ENCODE data around the gene SLC12A4. TPM values are rescaled to one million over a fixed set of nuclear protein-coding genes. Genes with fewer than 3 reads are reported as not detected.
"Not testable (repeated sequence)": the region's sequence is repeated elsewhere in the genome, so short reads cannot be mapped to it uniquely, and the experiment has no call there.

The SLC12A4 gene
- 36.0 and 36.8 TPM in 2 replicates for total RNA-seq
- long read RNA-seq, full-length matches to known transcripts: 3 of 9 reads
- long read RNA-seq, partial matches to known transcripts: 5 of 9 reads
- long read RNA-seq, other reads (novel, unspliced or antisense): 1 of 9 reads

GRCh38 chr16:67968400-67969253 lies at the start of gene SLC12A4:
SLC12A4 (minus strand) TSS chr16:67968637; CDS start chr16:67968553, 84 bp downstream.
- no peaks in the 10 kb centered on the region for H3K36me3 Mint-ChIP-seq (ENCODE audit: low read depth)
- peak; percentile 62 for DNase-seq (ENCODE audit: low read depth, low spot score)
- peak within 1 kb of the TSS; percentile 97 for H3K4me3 Mint-ChIP-seq
- no peaks in the 10 kb centered on the region for H3K27me3 Mint-ChIP-seq (ENCODE audit: low read depth)
- H3K9me3 Mint-ChIP-seq: no peaks in the 10 kb centered on the region
- H3K27ac Mint-ChIP-seq (ENCODE audit: unreplicated experiment): peak within 1 kb of the TSS; percentile 94
- TF ChIP-seq, protein P1, sequence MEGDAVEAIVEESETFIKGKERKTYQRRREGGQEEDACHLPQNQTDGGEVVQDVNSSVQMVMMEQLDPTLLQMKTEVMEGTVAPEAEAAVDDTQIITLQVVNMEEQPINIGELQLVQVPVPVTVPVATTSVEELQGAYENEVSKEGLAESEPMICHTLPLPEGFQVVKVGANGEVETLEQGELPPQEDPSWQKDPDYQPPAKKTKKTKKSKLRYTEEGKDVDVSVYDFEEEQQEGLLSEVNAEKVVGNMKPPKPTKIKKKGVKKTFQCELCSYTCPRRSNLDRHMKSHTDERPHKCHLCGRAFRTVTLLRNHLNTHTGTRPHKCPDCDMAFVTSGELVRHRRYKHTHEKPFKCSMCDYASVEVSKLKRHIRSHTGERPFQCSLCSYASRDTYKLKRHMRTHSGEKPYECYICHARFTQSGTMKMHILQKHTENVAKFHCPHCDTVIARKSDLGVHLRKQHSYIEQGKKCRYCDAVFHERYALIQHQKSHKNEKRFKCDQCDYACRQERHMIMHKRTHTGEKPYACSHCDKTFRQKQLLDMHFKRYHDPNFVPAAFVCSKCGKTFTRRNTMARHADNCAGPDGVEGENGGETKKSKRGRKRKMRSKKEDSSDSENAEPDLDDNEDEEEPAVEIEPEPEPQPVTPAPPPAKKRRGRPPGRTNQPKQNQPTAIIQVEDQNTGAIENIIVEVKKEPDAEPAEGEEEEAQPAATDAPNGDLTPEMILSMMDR (conservative IDR thresholded peaks at IDR 0.05): no peak
- peaks cover 38% of the 10 kb centered on the region for H3K4me1 Mint-ChIP-seq

DNA sequence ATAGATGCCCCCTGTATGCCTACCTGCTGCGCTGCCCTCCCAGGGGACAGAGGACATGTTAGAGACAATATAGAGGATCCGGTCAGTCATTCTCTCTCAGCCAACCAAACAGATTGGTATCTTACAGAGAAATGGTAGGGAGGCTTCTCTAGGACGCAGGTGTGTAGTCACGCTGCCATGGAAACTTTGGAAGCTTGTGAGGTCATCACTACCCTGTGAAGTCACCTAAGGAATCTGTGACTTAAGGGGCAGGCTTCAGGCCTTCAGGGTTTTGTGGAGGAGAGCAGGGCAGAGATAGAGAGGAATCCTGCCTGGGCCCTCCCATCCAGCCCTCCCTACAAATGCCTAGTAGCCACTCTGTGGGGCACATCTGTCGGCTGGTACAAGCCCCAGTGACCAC lies 47.2 kb upstream of the SLC12A4 start, which contains the start of gene DPEP2NB:
TSS of gene DPEP2NB (minus strand) at position 231 of the 400 bp plus-strand sequence. CDS start at position 90, 141 bp downstream.
- H3K4me1 Mint-ChIP-seq: no peaks in the 10 kb centered on the region
- H3K27ac Mint-ChIP-seq (ENCODE audit: unreplicated experiment): peak within 1 kb of the TSS; percentile 57
- H3K9me3 Mint-ChIP-seq: no peaks in the 10 kb centered on the region
- no peak within 1 kb of the TSS for H3K4me3 Mint-ChIP-seq
- H3K27me3 Mint-ChIP-seq (ENCODE audit: low read depth): peaks cover 11% of the 10 kb centered on the region
- no peak for DNase-seq (ENCODE audit: low read depth, low spot score)
- TF ChIP-seq, protein P1 (conservative IDR thresholded peaks at IDR 0.05): no peak
- no peaks in the 10 kb centered on the region for H3K36me3 Mint-ChIP-seq (ENCODE audit: low read depth)

- peaks cover 16% of the 10 kb centered on the region for H3K27me3 Mint-ChIP-seq (ENCODE audit: low read depth)
- no peaks in the 10 kb centered on the region for H3K36me3 Mint-ChIP-seq (ENCODE audit: low read depth)
- no peaks in the 10 kb centered on the region for H3K4me1 Mint-ChIP-seq
- H3K9me3 Mint-ChIP-seq: no peaks in the 10 kb centered on the region
- TF ChIP-seq, protein P1 (conservative IDR thresholded peaks at IDR 0.05): no peak
- no peak overlapping the region for H3K27ac Mint-ChIP-seq (ENCODE audit: unreplicated experiment)
- no peak for DNase-seq (ENCODE audit: low read depth, low spot score)
- no peak overlapping the region for H3K4me3 Mint-ChIP-seq
These were observed 45.0 kb upstream of the SLC12A4 start for GRCh38 chr16:68013440-68013839.

GRCh38 chr16:68009872-68010271 lies 41.4 kb upstream of the SLC12A4 start:
- not testable (repeated sequence) for H3K4me1 Mint-ChIP-seq; H3K9me3 Mint-ChIP-seq; DNase-seq (ENCODE audit: low read depth, low spot score); H3K36me3 Mint-ChIP-seq (ENCODE audit: low read depth); H3K4me3 Mint-ChIP-seq
- Mint-ChIP-seq H3K27me3 (ENCODE audit: low read depth) (peaks cover 13% of the 10 kb centered on the region), H3K27ac (ENCODE audit: unreplicated experiment) (peak overlapping the region; percentile 13)

- Mint-ChIP-seq H3K27ac (ENCODE audit: unreplicated experiment) (no peak overlapping the region), H3K36me3 (ENCODE audit: low read depth) (no peaks in the 10 kb centered on the region), H3K27me3 (ENCODE audit: low read depth) (peaks cover 10% of the 10 kb centered on the region), H3K4me3 (no peak overlapping the region), H3K9me3 (no peaks in the 10 kb centered on the region), H3K4me1 (no peaks in the 10 kb centered on the region)
- TF ChIP-seq, protein P1 (conservative IDR thresholded peaks at IDR 0.05): no peak
- DNase-seq (ENCODE audit: low read depth, low spot score): no peak
These were observed 40.8 kb upstream of the SLC12A4 start for GRCh38 chr16:68009157-68009735.

Data from neural crest cell (in vitro differentiated cells).